DMS53 treated with DMSO at 0.1 percent for 48 hours (cell line): Measurements from ENCODE around the gene LYRM7.
"Not testable (repeated sequence)": the region's sequence is repeated elsewhere in the genome, so short reads cannot be mapped to it uniquely, and the experiment has no call there.

Experiments
- DNase-seq: peaks from one replicate; lab custom pipeline; 2025; ENCODE audit not compliant: unreplicated experiment; lab: John Stamatoyannopoulos, UW

Gene LYRM7

GRCh38 chr5:131171276-131171810, 599 bp downstream of the LYRM7 start:
- no peak for DNase-seq

DNA sequence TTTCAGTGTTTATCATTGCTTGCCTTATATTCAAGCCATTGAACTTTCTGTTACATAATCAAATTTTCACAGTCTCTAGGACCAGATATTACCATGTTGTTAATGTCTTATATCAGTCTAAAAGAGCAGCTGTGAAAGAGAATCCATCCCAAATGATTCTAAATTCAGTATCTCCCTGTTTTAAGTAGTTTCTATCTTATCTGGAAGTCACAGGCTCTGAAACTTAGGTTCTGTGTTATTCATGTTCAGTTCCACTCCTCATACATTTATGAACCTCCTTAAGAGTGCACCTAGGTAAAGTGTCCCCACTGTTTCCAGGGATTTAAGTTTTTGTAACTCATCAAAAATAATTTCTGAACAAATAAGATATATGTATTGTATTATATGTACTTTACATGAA, 9.7 kb downstream of the LYRM7 start:
- DNase-seq: no peak

DNA sequence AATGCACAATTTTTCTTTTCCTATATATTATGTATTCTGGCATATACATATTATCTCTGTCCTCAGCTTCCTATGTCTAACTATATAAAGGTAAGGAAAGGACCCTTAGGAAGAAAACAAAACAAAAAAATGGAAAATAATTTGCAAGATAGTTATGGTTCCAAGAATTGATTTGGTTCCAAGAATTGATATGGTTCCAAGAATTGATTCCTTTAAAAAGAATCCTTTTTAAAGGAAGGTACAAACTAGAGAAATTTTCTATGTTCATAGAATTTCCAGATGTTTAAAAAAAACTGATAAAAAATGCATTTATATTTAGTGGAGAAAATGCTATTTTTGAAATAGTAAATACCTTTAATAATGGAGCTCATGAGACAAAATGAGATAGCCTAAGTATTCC, 12.1 kb downstream of the LYRM7 start:
- DNase-seq: no peak

DNA sequence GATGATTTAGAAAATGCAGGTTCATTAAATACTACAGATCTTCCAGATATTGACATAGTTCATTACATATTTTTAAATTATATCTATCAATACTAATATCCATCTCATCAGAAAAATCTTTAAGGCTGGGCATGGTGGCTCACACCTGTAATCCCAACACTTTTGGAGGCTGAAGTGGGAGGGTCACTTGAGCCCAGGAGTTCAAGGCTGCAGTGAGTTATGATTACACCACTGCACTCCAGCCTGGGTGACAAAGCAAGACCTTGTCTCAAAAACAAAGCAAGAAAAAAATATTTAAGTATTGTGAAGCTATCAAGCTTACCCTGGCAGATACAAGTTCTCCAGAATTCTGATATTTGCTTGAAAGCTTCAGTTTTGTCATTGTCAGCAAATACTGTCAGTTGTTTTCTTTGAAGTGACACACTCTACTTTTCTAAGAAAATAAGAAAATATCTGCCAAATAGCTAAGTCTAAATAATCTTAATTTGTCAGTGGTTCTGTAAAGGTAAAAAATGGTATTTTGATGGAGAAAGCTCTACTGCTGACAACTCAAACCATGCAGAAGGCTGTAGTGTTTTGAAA, 14.9 kb downstream of the LYRM7 start:
- DNase-seq: no peak

DNA sequence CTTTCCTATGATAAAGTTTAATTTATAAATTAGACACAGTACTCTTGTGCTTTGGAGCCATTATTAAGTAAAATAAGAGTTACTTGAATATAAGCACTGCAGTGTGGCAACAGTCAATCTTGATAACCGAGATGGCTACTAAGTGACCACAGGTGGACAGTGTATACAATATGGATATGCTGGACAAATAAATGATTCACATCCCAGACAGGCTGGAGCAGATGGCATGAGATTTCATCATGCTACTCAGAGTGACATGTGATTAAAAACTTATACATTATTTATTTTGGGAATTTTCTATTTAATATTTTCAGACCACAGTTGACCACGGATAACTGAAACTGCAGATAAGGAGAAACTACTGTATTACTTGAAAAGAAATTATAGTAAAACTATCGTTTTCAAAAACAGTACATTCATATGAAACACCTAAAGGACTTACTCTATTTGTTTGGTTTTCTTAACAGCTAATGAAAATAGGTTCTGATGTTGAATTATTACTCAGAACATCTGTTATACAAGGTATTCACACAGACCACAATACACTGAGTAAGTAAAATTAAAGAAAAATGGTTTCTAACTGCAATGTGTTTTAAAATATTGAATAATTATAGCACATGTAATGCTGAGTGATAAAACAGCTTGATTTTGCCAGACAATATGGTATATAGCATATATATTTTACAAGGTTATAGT, 16.0 kb downstream of the LYRM7 start:
- DNase-seq: peak; percentile 79

DNA sequence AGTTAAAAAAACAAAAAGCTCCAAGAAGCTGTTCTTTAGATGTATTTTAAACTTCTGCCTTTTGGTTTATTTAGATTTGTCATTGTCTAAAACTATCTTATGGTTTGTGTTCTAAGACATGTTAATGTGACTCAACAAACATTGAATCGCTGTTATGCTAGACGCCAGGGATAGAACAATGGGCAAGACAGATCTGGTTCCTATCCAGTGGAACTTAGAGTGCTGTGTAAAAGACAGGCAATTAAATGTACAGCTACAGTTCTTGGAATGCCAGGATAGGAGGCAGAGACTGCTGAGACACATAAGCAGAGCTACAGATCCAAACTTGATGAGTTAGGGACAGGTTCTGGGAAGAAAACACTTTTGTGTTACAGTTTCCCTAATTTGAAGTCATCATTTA, 22.4 kb downstream of the LYRM7 start:
- DNase-seq: no peak

DNA sequence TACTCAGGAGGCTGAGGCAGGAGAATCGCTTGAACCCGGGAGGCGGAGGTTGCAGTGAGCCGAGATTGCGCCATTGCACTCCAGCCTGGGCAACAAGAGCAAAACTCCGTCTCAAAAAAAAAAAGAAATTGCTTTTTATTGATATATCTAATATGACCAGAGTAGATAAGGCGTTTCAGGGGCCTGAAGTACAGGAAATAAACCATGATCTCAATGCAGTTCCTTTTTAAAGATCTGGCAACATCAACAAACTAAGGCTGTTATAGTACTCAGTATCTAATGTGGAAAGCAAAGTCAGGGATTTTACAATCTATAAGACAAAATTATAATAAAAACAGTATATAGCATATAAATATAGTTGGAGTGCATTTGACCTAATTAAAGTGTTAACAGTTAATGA, 23.2 kb downstream of the LYRM7 start:
- DNase-seq: not testable (repeated sequence)

DNA sequence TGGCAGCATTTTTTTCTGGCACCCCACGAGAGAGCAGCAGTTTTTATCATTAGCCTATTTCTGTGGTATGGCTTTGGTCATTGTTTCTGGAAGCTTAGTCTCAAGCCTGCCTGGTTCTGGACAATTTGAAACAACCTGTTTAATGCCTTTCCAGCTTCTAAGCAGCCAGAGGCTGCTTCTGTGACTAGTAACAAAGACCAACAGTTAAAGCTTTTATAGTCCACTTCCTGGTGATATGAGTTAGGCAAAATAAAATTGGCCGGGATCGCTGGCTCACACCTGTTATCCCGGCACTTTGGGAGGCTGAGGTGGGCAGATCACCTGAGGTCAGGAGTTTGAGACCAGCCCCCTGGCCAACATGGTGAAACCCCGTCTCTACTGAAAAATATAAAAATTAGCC, 24.0 kb downstream of the LYRM7 start:
- no peak for DNase-seq

DNA sequence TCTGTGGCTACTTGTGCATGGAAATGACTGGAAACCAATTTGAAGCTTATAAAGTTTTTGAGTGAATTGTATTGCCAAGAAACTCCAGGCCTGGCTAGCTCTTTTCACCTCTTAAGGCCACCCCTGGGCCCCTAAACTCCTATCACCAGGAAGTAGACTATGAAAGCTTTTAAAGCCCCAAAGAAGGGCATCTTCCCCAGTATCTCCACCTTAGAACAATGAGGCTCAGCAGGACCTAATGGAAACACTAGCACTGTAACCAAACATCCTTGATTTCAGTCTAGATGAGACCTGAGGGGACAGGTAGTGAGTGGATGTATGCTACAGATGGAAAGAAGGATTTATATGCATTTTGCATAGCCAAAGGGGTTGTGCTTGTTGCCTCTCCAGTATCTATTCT, 25.0 kb downstream of the LYRM7 start:
- no peak for DNase-seq

DNA sequence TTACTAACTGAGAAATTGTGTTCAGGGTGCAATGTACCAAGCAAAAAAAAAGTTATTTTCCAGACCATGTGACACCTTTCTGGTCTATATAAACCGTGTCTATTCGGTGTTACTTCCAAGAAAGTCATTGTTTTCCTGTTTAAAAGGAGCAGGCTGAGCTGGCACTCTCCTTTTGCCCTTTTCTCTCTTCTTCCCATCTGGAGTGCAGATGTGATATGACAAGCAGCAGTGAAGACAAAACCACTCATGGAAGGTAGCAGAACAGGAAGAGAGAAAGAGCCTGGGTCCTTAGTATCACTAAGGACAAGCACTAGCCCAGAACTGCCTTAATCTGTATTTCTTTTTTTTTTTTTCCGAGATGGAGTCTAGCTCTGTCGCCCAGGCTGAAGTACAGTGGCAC, 25.6 kb downstream of the LYRM7 start:
- no peak for DNase-seq

GRCh38 chr5:131198625-131199024, 27.9 kb downstream of the LYRM7 start:
- no peak for DNase-seq

GRCh38 chr5:131200560-131200959, 29.8 kb downstream of the LYRM7 start:
- no peak for DNase-seq

GRCh38 chr5:131204964-131205363, 34.2 kb downstream of the LYRM7 start:
- no peak for DNase-seq

GRCh38 chr5:131206061-131206460, 35.3 kb downstream of the LYRM7 start:
- no peak for DNase-seq

DNA sequence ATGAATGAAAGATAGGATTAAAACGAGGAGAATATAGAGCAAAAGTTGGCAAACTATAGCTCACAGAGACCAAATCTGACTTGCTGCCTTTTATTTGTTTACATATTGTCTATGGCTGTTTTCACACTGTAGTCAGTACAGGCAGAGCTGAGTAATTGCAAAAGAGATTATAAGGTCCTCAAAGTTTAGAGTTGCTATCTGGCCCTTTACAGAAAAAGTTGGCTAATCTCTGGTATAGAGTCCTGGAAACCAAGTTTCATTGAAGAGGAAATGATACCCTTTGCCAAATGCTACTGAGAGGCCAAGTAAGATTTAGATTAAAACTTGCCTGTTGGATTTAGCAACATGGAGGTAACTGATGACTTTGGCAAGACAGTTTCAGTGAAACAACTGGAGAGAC, 36.0 kb downstream of the LYRM7 start:
- DNase-seq: no peak

DNA sequence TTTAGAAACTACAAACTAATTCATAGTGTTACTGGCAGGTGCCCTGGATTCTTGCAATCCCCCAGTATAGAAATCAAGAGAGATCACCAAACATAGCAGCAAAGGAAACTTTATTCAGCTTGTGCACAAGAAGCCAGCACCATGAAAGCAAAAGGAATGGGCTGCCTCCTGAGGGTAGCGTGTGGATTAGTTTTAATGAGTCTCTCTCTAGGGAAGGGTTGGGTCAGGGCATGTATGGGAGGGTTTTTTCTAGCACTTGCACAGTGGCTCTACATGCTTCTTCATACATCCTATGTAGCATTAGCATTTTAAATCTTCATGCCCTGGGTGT, 38.4 kb downstream of the LYRM7 start:
- DNase-seq: no peak

DNA sequence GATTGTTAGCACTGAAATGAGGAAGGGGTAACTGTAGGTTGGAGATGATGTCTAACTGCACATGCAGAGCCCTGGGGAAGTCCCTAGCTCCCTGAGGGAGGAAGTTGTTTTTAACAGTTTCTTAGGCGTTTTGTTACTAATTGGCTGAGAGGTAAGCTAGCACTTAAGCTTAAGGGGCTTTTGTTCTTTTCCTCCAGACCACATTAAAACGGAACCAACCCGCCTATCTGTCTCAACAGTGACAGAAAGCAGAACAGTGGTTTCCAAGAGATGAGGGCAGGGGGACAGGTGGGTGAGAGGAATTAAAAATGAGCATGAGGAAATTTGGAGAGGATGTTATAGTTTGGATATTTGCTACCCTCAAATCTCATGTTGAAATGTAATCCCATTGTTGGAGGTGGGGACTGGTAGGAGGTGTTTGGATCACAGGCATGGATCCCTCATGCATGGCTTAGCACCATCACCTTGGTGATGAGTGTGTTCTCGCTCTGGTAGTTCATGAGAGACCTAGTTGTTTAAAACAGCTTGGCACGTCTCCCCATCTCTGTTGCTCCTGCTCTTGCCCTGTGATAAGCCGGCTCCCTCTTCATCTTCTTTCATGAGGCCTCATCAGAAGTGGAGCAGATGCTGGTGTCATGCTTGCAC, 38.9 kb downstream of the LYRM7 start:
- no peak for DNase-seq

GRCh38 chr5:131210151-131210510, 39.4 kb downstream of the LYRM7 start:
- DNase-seq: no peak

DNA sequence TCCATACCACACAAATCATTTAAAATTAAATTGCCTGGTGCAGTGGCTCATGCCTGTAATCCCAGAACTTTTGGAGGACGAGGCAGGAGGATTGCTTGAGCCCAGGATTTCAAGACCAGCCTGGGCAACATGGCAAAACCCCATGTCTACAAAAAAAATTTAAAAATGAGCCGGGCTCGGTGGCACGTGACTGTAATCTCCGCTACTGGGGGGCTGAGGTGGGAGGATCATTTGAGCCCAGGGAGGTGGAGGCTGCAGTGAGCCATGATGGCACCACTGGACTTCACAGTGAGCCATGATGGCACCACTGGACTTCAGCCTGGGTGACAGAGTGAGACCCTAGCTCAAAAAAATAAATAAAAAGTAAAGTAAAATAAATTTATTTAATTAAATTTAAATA, 40.9 kb downstream of the LYRM7 start:
- DNase-seq: no peak

GRCh38 chr5:131212471-131213021, 41.8 kb downstream of the LYRM7 start:
- DNase-seq: no peak

DNA sequence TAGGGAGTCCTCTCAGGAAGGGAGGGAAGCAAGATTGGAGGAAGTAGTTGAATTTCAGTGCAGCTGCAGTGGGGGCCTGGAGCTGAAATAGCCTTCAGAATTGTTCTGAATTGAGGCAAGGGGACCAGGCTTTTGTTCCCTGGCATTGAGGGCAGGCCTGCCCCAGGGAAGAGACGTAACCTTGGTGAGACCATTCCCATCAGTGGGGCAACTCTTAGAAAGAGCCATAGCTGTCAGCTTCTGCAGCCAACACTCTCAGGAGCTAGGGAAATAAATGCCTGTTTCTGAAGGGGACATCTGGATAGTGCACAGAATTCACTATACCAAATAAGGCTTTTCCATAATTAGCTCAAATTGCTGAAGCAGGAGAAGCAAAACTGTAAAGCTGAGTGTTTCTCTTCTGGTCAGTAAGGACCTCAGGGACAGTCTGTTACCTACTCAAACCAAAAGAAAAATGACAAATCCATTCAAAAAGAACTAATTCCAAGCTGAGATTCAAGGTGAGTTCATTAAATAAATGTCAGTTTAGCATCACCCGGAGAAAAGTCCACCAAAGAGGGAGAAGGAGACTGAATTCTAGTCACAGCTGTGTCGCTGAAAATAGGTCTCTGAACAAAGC, 44.0 kb downstream of the LYRM7 start:
- no peak for DNase-seq

- DNase-seq: no peak
Measured at GRCh38 chr5:131217791-131218190, 47.0 kb downstream of the LYRM7 start.
